GM21717 (cell line): ENCODE data around the gene GCN1.
"Not testable (repeated sequence)": the region's sequence is repeated elsewhere in the genome, so short reads cannot be mapped to it uniquely, and the experiment has no call there.

ENCODE experiments used
- ATAC-seq: cut with Tn5 transposase; IDR thresholded peaks from one replicate; pipeline ENCODE4 v1.9.1; 2021; ENCODE audit warnings: mild to moderate bottlenecking, moderate library complexity; ENCODE audit not compliant: unreplicated experiment

GCN1 gene

GRCh38 chr12:120193286-120193685 is 1.2 kb downstream of the GCN1 start:
- not testable (repeated sequence) for ATAC-seq

DNA sequence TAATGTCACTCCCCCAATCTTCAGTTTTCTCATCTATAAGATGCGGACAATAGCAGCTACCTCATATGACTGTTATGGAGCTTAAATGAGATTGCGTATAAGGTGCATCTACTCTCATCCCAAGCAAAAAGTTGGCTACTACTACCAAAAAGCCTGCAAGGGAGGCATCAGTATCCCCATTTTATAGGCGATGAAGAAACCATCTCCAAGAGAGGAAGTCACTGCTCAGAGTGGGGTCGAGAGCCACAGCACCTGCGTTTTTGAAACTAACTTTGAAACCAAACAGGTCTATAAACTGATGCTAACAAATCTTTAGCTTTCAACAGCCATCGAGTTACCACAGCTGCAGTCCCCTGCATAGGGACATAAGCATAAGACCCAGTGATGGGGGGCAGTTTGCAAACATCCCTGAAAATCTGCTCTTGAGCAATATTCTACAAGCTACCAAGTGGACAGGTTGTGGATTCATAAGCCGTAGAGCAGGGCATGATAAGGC is 3.5 kb downstream of the GCN1 start:
- ATAC-seq, result no peak

GRCh38 chr12:120190386-120190785 is 4.1 kb downstream of the GCN1 start:
- ATAC-seq, result no peak

GRCh38 chr12:120186654-120187053 is 7.9 kb downstream of the GCN1 start:
- ATAC-seq, result no peak

GRCh38 chr12:120183211-120183631 is 11.3 kb downstream of the GCN1 start:
- no peak for ATAC-seq

DNA sequence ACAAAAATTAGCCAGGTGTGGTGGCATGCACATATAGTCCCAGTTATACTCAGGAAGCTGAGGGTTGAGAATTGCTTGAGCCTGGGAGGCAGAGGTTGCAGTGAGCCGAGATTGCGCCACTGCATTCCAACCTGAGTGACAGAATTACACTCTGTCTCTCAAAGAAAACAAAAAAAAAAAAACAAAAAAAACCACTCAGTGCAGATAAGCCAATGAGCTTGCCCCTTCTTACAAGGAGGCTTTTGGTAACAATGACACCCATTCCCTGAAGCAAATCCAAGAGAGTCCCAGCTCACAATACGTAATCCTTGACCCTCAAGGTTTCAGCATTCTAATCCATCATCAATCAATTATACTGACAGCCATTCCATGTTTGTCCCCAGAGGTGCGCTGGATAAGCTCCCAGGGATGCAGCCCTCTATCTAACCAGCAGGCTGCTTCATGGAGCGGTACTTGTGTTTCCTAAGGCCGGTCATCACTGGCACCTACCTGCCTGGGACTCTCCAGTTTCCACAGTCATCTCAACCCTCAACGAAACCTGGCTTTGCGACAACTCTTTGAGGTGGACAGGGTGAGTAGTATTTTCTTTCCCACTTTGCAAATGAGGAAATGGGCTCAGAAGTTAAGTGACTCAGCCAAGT is 12.4 kb downstream of the GCN1 start:
- no peak for ATAC-seq

DNA sequence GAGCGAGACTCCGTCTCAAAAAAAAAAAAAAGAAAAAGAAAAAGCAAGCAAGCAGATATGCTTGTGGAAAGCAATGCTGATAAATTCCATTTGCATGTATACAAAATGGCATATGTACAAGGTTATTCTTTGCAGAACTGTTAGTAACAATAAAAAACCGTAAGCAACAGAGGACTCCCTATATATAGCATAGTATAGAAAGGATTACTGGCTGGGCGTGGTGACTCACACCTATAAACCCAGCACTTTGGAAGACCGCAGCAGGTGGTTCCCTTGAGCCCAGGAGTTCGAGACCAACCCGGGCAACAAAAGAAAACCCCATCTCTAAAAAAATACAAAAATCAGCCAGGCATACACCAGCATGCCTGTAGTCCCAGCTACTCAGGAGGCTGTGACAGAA is 13.5 kb downstream of the GCN1 start:
- ATAC-seq, result no peak

DNA sequence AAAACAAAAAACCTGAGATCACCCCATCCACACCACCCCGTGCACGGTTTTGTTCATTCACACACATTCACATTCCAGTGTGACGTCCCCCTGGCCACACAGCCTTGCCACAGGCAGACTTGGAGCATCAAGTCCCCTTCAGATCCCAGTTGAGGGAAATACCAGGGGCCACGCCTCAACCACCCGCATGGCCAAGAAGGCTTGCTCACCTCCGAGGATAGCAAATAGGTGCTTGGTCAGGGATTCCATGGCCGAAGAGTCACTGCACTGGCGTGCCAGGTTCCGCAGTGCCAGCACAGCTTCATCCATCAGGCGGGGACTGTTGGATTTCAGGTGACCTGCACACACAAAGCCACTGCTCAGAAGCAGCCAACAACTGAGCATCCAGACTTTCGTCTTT is 19.0 kb downstream of the GCN1 start:
- ATAC-seq, result no peak

DNA sequence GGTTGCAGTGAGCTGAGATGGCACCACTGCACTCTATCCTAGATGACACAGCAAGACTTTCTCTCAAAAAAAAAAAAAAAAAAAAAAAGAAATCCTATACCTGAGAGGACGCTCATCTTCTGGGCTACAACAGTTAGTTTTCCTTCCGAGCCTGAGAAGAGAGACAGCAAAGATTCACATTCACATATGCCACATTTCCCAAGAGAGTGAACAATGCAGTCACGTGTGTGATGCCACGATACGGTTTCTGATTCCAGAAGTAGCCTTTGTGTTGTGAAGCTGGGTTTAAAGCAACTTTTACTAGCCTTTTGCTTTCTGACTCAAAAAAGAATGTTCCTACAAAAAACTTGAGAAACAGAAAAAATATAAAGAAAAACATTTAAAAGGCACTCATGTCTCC is 19.5 kb downstream of the GCN1 start:
- ATAC-seq, result no peak

DNA sequence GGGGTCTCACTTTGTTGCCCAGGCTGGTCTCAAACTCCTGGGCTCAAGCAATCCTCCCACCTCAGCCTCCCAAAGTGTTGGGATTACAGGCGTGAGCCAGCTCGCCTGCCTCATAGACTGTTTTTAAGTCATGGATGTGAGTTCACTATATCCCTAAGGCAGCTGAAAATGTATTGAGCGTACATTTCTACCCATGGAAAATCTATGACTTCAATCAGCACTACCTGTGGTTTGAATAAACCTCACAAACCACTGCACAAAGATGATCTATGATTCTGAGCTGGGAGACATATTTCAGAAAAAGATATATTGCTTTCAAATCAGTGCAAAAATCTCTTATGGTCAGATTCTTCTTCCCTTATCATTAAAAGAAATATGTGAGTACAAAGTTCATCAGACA is 22.5 kb downstream of the GCN1 start:
- no peak for ATAC-seq

GRCh38 chr12:120170631-120171030 is 23.9 kb downstream of the GCN1 start:
- no peak for ATAC-seq

GRCh38 chr12:120169946-120170345 is 24.6 kb downstream of the GCN1 start:
- ATAC-seq, result no peak

- no peak for ATAC-seq
These were observed 26.2 kb downstream of the GCN1 start for GRCh38 chr12:120168337-120168736.

GRCh38 chr12:120167529-120168095 is 26.9 kb downstream of the GCN1 start:
- ATAC-seq, result no peak

DNA sequence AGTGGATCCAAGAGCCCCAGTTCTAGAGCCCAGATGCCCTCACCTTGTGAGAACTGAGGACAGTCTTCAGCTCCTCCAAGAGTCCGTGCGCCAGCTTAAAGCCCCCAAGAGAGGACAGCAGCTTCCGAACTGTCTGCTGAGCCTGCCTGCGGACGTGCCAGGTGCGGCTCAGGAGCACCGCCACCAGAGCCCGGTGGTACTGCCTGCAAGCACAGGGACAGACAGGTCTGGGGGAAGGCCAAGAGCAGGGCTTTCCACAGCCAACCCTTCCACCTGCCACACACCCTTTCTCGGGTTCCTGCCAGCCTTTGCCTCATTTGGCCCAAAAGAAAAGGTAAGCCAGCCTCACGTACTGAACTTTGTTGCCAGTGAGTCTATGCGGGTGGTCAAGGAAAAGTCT is 30.2 kb downstream of the GCN1 start:
- no peak for ATAC-seq

- ATAC-seq, result no peak
These were observed 31.8 kb downstream of the GCN1 start for GRCh38 chr12:120162763-120163162.

DNA sequence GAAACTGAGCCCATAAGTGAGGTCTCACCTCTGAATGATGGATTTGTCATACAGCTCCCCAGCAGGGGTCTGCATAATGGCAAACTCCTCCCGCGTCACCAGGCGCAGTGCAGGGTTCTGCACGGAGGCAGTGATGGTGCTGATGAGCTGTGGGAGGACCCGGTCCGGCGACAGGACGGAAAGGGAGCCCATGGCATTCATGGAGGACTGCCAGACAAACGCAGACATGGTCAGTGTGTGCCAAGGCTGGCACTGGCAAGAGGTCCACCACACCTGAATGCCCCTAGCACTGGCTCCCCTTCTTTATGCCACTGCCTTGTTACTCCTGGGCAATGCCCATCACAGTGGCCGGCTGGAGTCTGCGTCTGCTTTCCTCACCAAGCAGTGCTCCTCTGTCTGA is 32.7 kb downstream of the GCN1 start:
- no peak for ATAC-seq

DNA sequence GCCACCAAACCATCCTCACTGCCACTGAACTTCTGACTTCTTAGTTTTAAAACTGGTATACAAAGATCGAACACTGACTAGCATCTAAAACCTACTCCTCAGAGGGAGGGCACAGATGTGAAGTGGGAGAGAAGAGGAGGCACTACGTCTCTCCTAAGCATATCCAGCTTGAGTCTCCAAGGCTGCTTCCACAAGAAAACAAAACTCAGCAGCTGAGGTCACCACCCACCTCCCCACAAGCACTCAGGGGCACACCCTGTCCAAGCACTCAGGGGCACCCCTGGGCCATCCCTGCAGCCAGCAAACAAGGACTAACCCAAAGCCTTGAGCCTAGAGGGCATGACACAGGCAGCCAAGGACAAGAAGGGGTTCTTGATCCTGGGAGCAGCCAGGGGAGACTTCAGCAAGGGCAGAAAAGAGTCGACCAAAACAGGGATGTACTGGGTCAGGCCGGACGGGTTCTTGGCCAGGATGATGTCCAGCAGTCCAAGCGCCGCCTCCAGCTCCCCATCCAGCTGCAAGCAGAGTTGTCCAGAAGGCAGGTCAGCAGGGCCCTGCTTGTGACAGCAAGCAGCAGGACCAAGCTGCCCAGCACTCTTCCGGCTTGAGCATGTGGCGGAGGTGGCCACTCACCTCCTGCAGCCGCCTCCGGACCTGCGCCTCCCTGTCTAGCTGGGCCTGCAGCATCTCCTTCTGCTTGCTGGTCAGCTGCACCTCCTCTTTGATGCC is 34.8 kb downstream of the GCN1 start:
- no peak for ATAC-seq

DNA sequence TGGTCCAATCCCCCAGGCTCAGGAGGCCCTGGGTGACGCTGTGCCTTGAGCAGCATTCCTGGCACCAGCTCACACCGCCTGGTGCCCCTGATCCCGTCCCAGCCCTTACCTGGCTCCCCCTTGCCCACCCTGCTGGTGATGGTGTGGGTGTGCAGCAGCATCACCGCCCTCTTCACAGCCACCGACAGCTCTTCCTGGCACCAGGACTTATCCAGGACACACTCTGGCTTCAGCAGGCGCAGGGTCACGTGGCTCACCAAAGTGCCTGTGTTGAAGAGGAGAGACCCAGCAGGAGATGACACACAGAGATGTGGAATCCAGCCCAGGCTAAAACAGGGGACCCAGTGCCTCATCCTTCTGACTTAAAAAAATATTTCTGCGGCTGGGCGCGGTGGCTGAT is 36.2 kb downstream of the GCN1 start:
- ATAC-seq, result no peak

DNA sequence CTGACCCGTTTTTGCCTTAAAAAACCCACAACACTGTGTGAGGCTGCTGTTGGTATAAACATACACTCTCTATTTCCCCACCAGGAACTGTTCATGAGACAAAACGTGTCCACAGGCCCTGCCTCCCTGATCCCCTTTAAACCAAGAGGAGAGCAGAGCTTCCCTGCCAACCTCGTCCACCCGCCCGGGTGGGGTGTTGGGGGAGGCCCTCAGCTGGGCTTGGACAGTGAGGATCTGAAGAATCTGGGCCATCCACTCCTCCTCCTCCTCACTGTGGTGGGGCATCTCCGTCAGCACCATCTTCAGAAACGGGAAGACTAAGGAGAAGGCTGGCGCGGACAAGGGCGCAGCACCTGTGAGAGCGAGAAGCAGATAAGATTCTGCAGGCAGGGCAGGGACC is 36.8 kb downstream of the GCN1 start:
- no peak for ATAC-seq

- no peak for ATAC-seq
These were observed 37.9 kb downstream of the GCN1 start for GRCh38 chr12:120156315-120157259.
